Fibroblast of lung (primary cell): ENCODE data around the gene TANC1.

Experiments used
- EZH2 ChIP-seq: IDR thresholded peaks from 2 replicates; pipeline ENCODE4 v1.5.1; 2012; ENCODE audit warnings: low read length, control low read depth, mild to moderate bottlenecking; ENCODE audit errors: missing control alignments
- TF ChIP-seq, protein P1 (sequence below), 2 donors: IDR thresholded peaks in 1 of 2; conservative IDR thresholded peaks in 1 of 2; 1 replicate in 1 of 2; 2 replicates in 1 of 2; pipeline ENCODE4 v1.5.1; 2011 to 2012; ENCODE audit warnings: low read length in 2 of 2, control low read depth in 1 of 2, inconsistent platforms in 1 of 2, low read depth in 1 of 2, mild to moderate bottlenecking in 1 of 2

DNA sequence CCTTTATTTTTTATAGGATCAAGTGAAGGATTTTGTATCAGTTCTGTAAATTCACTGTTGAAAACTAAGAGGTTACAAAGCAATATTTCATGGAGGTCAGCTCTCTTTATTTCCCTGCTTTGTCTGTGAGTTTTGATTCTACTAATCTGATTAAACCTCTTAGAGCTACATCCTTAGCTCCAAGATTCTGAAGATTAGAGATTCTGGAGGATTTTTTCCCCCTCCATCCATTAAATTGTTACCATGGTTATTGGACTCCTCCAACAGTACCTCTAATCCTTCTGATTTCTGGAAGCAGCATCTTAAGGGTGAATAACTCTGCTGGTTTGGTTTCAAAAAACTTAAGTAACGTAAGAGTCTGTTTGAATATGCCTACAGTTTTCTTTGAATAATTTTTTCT is 110.0 kb downstream of the TANC1 start:
- no peak for TF ChIP-seq EZH2
- TF ChIP-seq, protein P1, sequence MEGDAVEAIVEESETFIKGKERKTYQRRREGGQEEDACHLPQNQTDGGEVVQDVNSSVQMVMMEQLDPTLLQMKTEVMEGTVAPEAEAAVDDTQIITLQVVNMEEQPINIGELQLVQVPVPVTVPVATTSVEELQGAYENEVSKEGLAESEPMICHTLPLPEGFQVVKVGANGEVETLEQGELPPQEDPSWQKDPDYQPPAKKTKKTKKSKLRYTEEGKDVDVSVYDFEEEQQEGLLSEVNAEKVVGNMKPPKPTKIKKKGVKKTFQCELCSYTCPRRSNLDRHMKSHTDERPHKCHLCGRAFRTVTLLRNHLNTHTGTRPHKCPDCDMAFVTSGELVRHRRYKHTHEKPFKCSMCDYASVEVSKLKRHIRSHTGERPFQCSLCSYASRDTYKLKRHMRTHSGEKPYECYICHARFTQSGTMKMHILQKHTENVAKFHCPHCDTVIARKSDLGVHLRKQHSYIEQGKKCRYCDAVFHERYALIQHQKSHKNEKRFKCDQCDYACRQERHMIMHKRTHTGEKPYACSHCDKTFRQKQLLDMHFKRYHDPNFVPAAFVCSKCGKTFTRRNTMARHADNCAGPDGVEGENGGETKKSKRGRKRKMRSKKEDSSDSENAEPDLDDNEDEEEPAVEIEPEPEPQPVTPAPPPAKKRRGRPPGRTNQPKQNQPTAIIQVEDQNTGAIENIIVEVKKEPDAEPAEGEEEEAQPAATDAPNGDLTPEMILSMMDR (conservative IDR thresholded peaks at IDR 0.05 in 1 of 2, IDR thresholded peaks at IDR 0.05 in 1 of 2; ENCODE audit: low read depth in 1 of 2, low read length in 2 of 2): no peak
